AG09319 (cell line): ENCODE results near the gene RALBP1.

ENCODE experiments used
- DNase-seq: peaks from one replicate; pipeline ENCODE4 v3.0.0-alpha.2; 2010; ENCODE audit warnings: low read depth; ENCODE audit errors: extremely low read depth
- TF ChIP-seq, protein P1 (sequence below): IDR thresholded peaks from 2 replicates; pipeline ENCODE4 v1.5.1; 2011; ENCODE audit warnings: low read depth, mild to moderate bottlenecking, inconsistent platforms, low read length, moderate library complexity

The RALBP1 gene

DNA sequence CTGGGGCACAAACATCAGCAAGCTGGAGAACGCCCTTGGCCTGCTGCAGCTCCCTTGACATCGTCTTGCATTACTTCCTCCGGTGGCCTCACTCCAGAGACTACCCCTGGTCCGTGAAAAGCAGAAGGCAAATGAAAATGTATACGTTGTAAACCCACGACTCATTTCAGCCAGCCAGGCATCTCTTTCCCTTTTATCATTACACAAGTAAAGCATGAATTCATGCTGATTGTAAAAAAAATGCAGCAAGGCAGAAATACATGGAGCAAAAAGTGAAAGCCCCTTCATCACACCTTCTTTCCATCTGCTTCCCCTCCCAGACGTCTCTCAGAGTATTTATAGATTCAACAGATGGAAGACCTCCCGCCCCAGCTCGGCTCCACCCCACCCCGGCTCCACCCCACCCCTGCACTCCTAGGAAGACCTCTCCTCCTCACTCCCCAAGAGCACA, 41.6 kb upstream of the RALBP1 start:
- no peak for DNase-seq
- TF ChIP-seq, protein P1, sequence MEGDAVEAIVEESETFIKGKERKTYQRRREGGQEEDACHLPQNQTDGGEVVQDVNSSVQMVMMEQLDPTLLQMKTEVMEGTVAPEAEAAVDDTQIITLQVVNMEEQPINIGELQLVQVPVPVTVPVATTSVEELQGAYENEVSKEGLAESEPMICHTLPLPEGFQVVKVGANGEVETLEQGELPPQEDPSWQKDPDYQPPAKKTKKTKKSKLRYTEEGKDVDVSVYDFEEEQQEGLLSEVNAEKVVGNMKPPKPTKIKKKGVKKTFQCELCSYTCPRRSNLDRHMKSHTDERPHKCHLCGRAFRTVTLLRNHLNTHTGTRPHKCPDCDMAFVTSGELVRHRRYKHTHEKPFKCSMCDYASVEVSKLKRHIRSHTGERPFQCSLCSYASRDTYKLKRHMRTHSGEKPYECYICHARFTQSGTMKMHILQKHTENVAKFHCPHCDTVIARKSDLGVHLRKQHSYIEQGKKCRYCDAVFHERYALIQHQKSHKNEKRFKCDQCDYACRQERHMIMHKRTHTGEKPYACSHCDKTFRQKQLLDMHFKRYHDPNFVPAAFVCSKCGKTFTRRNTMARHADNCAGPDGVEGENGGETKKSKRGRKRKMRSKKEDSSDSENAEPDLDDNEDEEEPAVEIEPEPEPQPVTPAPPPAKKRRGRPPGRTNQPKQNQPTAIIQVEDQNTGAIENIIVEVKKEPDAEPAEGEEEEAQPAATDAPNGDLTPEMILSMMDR, result no peak

DNA sequence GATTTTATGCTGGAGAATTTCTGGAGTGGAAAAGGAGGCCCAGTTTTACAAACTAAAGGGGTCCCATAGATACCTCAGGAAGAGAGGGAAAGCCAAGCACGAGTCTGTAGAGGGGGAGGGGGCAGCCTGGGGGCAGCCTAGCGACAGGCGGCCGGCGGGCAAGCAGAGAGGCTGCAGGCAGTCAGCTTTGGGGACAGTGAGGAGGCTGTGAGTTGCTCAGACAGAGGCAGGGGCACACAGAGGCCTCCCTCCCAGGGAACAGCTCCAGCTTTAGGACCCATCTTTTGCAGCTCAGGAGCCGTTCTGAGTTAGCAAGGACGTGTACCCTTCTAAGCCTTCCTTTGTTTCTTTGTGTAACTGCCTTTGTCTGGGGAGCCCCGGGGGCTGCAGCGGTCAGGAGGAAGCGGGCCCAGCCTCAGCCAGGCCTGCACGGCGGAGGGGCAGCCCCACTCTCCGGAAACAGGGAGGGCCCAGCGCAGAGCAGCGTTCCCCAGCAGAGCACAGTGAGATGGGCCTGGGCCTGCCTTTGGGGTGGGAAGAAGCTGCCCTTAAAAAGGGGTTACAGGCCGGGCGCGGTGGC, 41.1 kb upstream of the RALBP1 start:
- TF ChIP-seq, protein P1, result no peak
- DNase-seq, result no peak

DNA sequence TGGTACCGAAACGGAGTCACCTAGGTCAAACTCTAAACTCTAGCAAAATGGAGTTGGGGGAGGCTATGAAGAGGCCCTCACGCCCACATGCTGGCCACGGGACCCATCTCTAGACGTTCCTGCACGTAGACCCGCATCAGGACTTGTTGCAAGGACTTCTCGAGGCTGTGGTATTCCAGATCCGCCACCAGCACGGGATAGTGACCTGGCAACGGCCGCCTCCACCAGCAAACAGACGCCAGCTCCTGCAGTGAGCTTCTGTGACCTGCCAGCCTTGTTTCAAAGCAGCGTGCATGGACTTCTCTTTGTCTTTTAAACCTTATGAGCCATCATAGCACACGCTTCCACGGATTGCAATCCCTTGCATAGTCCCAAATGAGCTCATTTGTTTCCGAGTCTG, 40.3 kb upstream of the RALBP1 start:
- TF ChIP-seq, protein P1, result no peak
- DNase-seq, result no peak

DNA sequence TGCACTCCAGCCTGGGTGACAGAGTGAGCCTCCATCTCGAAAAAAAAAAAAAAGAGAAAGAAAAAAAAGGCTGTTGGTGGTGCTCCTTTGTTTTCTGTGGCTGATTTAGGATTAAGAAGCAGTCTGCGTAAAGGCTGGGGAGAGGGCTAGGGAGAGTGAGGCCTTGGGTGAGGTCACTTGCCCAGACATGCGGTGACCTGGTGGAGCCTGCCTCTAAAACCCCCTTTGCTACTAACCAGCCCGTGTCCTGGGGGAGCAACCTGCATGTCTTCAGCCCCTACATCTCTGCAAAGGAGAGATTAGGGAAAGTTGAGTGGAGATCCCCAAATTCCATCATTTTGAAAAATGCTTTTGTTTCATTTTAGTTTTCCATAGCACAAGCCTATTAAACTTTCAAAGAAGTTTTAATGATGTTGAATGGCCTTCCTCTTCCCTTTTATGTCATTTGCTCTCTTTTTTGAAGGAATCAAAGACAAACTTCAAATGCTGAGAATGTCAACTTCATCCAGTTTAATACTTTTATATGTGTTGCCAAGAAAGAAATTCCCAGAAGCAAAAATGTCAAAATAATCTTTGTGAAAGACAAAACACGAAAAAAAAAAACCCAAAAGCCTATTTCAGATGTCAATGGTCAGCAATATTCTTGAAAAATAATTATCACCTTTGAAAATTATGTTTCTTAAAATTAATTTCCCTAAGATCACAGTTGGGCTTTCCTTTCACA, 38.9 kb upstream of the RALBP1 start:
- TF ChIP-seq, protein P1, result no peak
- DNase-seq, result no peak

DNA sequence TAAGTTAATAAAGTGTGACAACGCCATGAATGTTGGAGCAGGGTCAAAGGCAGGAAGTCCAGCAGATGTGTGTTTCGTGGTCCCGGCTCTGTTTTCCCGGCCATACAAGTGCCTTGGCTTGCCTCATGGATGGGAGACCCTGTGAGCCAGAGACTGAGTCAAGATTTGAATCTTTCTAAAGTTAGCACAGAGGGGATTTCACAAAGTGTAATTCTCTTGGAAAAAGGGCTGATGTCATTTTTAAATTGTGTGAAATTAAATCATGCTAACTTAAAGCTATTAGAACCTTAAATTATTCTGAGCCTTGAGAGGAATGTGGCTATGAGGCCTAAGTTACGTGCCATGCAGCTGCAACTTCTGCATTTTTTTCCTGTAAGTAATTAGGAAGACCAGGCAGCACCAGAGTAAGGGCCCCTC, 38.3 kb upstream of the RALBP1 start:
- no peak for DNase-seq
- TF ChIP-seq, protein P1, result no peak

DNA sequence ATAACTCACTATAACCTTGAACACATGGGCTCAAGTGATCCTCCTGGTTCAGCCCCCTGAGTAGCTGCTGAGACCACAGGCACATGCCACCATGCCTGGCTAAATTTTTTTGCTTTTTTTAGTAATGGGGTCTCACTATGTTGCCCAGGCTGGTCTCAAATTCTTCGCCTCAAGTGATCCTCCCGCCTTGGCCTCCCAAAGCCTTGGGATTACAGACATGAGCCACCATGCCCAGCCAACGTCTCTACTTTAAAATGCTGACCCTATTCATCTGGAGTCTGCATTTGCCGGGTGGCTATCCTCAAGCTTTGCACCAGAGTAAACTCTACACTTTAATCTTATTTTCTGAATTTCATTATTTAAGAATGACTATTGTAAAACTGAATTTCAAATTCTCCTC, 37.6 kb upstream of the RALBP1 start:
- no peak for DNase-seq
- TF ChIP-seq, protein P1, result no peak

DNA sequence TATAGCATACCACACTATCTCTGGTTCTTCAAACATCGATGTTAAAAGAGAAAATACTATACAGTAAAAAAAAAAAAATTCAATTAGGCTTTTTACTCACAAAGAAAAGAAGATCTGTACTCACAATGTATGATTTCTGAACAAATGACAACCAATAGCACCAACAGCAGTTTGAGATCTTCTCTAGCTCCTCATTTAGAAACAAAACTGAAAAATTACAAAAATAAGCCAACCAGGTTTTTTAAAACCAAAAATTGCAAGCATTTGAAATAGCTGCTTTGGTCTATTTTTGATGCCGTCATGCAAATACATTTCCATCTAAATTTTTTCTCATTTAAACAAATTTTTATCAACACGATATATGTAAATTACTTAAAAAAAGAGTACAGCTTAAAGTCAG, 34.3 kb upstream of the RALBP1 start:
- no peak for DNase-seq
- TF ChIP-seq, protein P1, result no peak
